GM23338 (cell line): ENCODE results near the gene AZGP1. TPM values are rescaled to one million over a fixed set of nuclear protein-coding genes. Genes with fewer than 3 reads are reported as not detected.

ENCODE experiments used
- ATAC-seq: fragments of 200-7000 bp; cut with Tn5 transposase; 3 replicates; pipeline ENCODE4 v1.9.1; 2020
- DNase-seq: peaks from one replicate; pipeline ENCODE4 v3.0.0-alpha.2; 2015; ENCODE audit warnings: low spot score
- H2AFZ ChIP-seq: fragments of 200-600 bp; sonication (generic); 2 replicates; pipeline ENCODE4 v1.8.0; 2016; ENCODE audit warnings: antibody characterized with exemption, mild to moderate bottlenecking, moderate library complexity
- H3F3A ChIP-seq: fragments of 200-600 bp; sonication (generic); replicated peaks from 2 replicates; pipeline ENCODE4 v1.8.0; 2017; ENCODE audit warnings: antibody characterized with exemption, mixed run types, low read depth
- H3K27ac ChIP-seq: fragments of 200-600 bp; sonication (generic); 2 replicates; pipeline ENCODE4 v1.6.1; 2016; ENCODE audit warnings: low read depth
- H3K27me3 ChIP-seq: fragments of 200-600 bp; sonication (generic); 2 replicates; pipeline ENCODE4 v1.8.0; 2016; ENCODE audit warnings: mild to moderate bottlenecking, mixed run types, moderate library complexity; ENCODE audit not compliant: insufficient read depth
- H3K36me3 ChIP-seq: fragments of 200-600 bp; sonication (generic); 2 replicates; pipeline ENCODE4 v1.8.0; 2016; ENCODE audit warnings: mild to moderate bottlenecking; ENCODE audit not compliant: insufficient read depth
- H3K4me1 ChIP-seq: fragments of 200-600 bp; sonication (generic); 2 replicates; pipeline ENCODE4 v1.8.0; 2016; ENCODE audit warnings: mild to moderate bottlenecking, moderate library complexity; ENCODE audit not compliant: insufficient read depth
- H3K4me2 ChIP-seq: fragments of 200-600 bp; sonication (generic); 2 replicates; pipeline ENCODE4 v1.7.1; 2017; ENCODE audit warnings: mixed run types
- H3K4me3 ChIP-seq: fragments of 200-600 bp; sonication (generic); 2 replicates; pipeline ENCODE4 v1.6.1; 2016; ENCODE audit warnings: mixed run types
- H3K79me2 ChIP-seq: fragments of 200-600 bp; sonication (generic); replicated peaks from 2 replicates; pipeline ENCODE4 v1.8.0; 2017; ENCODE audit warnings: mild to moderate bottlenecking; ENCODE audit not compliant: insufficient read depth
- H3K9me2 ChIP-seq: fragments of 200-600 bp; sonication (generic); 2 replicates; pipeline ENCODE4 v1.8.0; 2017; ENCODE audit not compliant: insufficient read depth
- H4K20me1 ChIP-seq: fragments of 200-600 bp; sonication (generic); replicated peaks from 2 replicates; pipeline ENCODE4 v1.8.0; 2017; ENCODE audit warnings: mild to moderate bottlenecking; ENCODE audit not compliant: insufficient read depth
- H3K27ac Mint-ChIP-seq: 2 replicates; pipeline ENCODE4 v1.8.0; 2020; ENCODE audit warnings: inconsistent platforms, mild to moderate bottlenecking, moderate library complexity, mixed read lengths
- H3K27me3 Mint-ChIP-seq: 3 replicates; pipeline ENCODE4 v1.8.0; 2022; ENCODE audit warnings: low read depth, mild to moderate bottlenecking, moderate library complexity, mixed read lengths, inconsistent platforms; ENCODE audit not compliant: insufficient read depth, poor library complexity
- H3K36me3 Mint-ChIP-seq: 3 replicates; pipeline ENCODE4 v1.8.0; 2021; ENCODE audit warnings: low read depth, mild to moderate bottlenecking, inconsistent platforms, moderate library complexity, mixed read lengths
- H3K4me1 Mint-ChIP-seq: 3 replicates; pipeline ENCODE4 v1.8.0; 2020; ENCODE audit warnings: mild to moderate bottlenecking, inconsistent platforms, mixed read lengths
- H3K4me3 Mint-ChIP-seq: 3 replicates; pipeline ENCODE4 v1.8.0; 2021; ENCODE audit warnings: moderate library complexity, mild to moderate bottlenecking, inconsistent platforms, mixed read lengths
- H3K9me3 Mint-ChIP-seq: 3 replicates; pipeline ENCODE4 v1.8.0; 2020; ENCODE audit warnings: moderate library complexity, mild to moderate bottlenecking, inconsistent platforms, mixed read lengths
- CREB1 ChIP-seq: fragments of 250-450 bp; sonication (Bioruptor Pico); IDR thresholded peaks from 2 replicates; pipeline ENCODE4 v1.5.0; 2020; ENCODE audit warnings: low read depth, mild to moderate bottlenecking, moderate library complexity
- ETS1 ChIP-seq: IDR thresholded peaks from 2 replicates; pipeline ENCODE4 v1.6.1; 2016; ENCODE audit warnings: antibody characterized with exemption
- EZH2phosphoT487 ChIP-seq: fragments of 200-600 bp; sonication (generic); IDR thresholded peaks from one replicate; pipeline ENCODE4 v1.8.1; 2018; ENCODE audit warnings: antibody characterized with exemption; ENCODE audit not compliant: unreplicated experiment
- JUNB ChIP-seq: IDR thresholded peaks from one replicate; pipeline ENCODE4 v1.6.1; 2016; ENCODE audit warnings: antibody characterized with exemption; ENCODE audit not compliant: unreplicated experiment
- NANOG ChIP-seq: IDR thresholded peaks from 2 replicates; pipeline ENCODE4 v1.6.1; 2016; ENCODE audit warnings: antibody characterized with exemption, borderline replicate concordance
- POLR2AphosphoS5 ChIP-seq: IDR thresholded peaks from 2 replicates; pipeline ENCODE4 v1.6.1; 2016; ENCODE audit warnings: antibody characterized with exemption, low read depth
- STAT1 ChIP-seq: IDR thresholded peaks from one replicate; pipeline ENCODE4 v1.6.1; 2016; ENCODE audit warnings: antibody characterized with exemption; ENCODE audit not compliant: unreplicated experiment
- ZNF114 ChIP-seq: fragments of 250-450 bp; sonication (Bioruptor Pico); IDR thresholded peaks from 2 replicates; pipeline ENCODE4 v1.5.0; 2020; ENCODE audit warnings: mild to moderate bottlenecking, moderate library complexity
- ZNF331 ChIP-seq: fragments of 250-450 bp; sonication (Bioruptor Pico); IDR thresholded peaks from 2 replicates; pipeline ENCODE4 v1.5.0; 2020; ENCODE audit warnings: low read depth, mild to moderate bottlenecking, moderate library complexity
- ZNF462 ChIP-seq: fragments of 250-450 bp; sonication (Bioruptor Pico); IDR thresholded peaks from 2 replicates; pipeline ENCODE4 v1.5.0; 2020; ENCODE audit warnings: mild to moderate bottlenecking, moderate library complexity
- polyA plus RNA-seq: library from polyadenylated mRNA; unstranded; fragments of >200 nt; fragmentation: Nextera tagmentation; extraction: Ambion mirVana; gene quantifications from 2 replicates; pipeline ENCODE4 v1.2.1, GENCODE V29; 2016
- total RNA-seq: library from RNA; depleted of rRNA; stranded (reverse); fragments of >200 nt; shearing (Covaris generic); gene quantifications from 2 replicates; pipeline ENCODE4 v1.2.3, GENCODE V29; 2014

Gene AZGP1
- total and polyA plus RNA-seq, 2 experiments from 2014 or later = 0.17 to 1.3 TPM

- Histone ChIP-seq H4K20me1 (peaks cover 14% of the 10 kb centered on the region), H3K36me3 (no peaks in the 10 kb centered on the region), H3K79me2 (peaks cover 48% of the 10 kb centered on the region), H2AFZ (peak within 1 kb of the TSS; percentile 98), H3K27ac (peak within 1 kb of the TSS; percentile 87), H3K4me1 (peaks cover 7% of the 10 kb centered on the region; the same call in 1 of the 2 replicates), H3K4me2 (peak within 1 kb of the TSS; percentile 100), H3K9me2 (no peaks in the 10 kb centered on the region), H3K4me3 (peak within 1 kb of the TSS; percentile 100), H3K27me3 (no peaks in the 10 kb centered on the region), H3F3A (no peaks in the 10 kb centered on the region; the same call in 1 of the 2 replicates)
- ATAC-seq (peak; percentile 97), DNase-seq (peak; percentile 97)
- Mint-ChIP-seq H3K36me3 (peaks cover 17% of the 10 kb centered on the region), H3K27ac (peak within 1 kb of the TSS; percentile 92), H3K9me3 (no peaks in the 10 kb centered on the region), H3K27me3 (peaks cover 8% of the 10 kb centered on the region), H3K4me1 (peaks cover 8% of the 10 kb centered on the region; the same call in 2 of the 3 replicates), H3K4me3 (peak within 1 kb of the TSS; percentile 95)
- TF ChIP-seq ZNF114 (CRISPR knock-in tag) (no peak), ETS1 (peak; percentile 89), POLR2AphosphoS5 (peak; percentile 95), STAT1 (no peak), CREB1 (CRISPR knock-in tag) (peak; percentile 94), EZH2phosphoT487 (no peak)
These were observed 39.7 kb upstream of the AZGP1 start, which contains the start of gene ZKSCAN1 for GRCh38 chr7:100015232-100016214. Gene ZKSCAN1 (plus strand): TSS chr7:100015596. CDS start chr7:100023507, 7,911 bp downstream.

- Histone ChIP-seq H3K4me1 (peaks cover 7% of the 10 kb centered on the region; the same call in 1 of the 2 replicates), H3K9me2 (no peaks in the 10 kb centered on the region), H3K36me3 (no peaks in the 10 kb centered on the region), H3F3A (no peaks in the 10 kb centered on the region), H3K4me2 (no peak overlapping the region), H3K4me3 (no peak overlapping the region), H3K27me3 (no peaks in the 10 kb centered on the region), H3K27ac (no peak overlapping the region), H3K79me2 (peaks cover 26% of the 10 kb centered on the region), H4K20me1 (peaks cover 7% of the 10 kb centered on the region), H2AFZ (no peak overlapping the region; the same call in 1 of the 2 replicates)
- Mint-ChIP-seq H3K4me3 (no peak overlapping the region), H3K4me1 (peaks cover 8% of the 10 kb centered on the region; the same call in 2 of the 3 replicates), H3K27me3 (peaks cover 10% of the 10 kb centered on the region), H3K9me3 (no peaks in the 10 kb centered on the region), H3K36me3 (peaks cover 11% of the 10 kb centered on the region; the same call in 2 of the 3 replicates), H3K27ac (no peak overlapping the region)
- DNase-seq = no peak
- ATAC-seq = no peak
- no peak for TF ChIP-seq ZNF331 (CRISPR knock-in tag)
- no peak for TF ChIP-seq ETS1
- TF ChIP-seq ZNF462 (CRISPR knock-in tag) = no peak
- TF ChIP-seq EZH2phosphoT487 = no peak
- no peak for TF ChIP-seq JUNB
- no peak for TF ChIP-seq CREB1 (CRISPR knock-in tag)
- TF ChIP-seq POLR2AphosphoS5 = no peak
- TF ChIP-seq NANOG = no peak
These were observed 37.5 kb upstream of the AZGP1 start for GRCh38 chr7:100013328-100013676.
